GM18505 (cell line): ENCODE results near the gene TRIM47.

Experiments used
- ATAC-seq: cut with Tn5 transposase; IDR thresholded peaks from one replicate; pipeline ENCODE4 v1.9.1; 2021; ENCODE audit not compliant: unreplicated experiment
- POLR2A ChIP-seq: IDR thresholded peaks from 4 replicates; pipeline ENCODE4 v1.6.1; 2011; ENCODE audit warnings: borderline replicate concordance; ENCODE audit not compliant: insufficient read depth, insufficient read length; ENCODE audit errors: extremely low read depth

TRIM47 gene, protein sequence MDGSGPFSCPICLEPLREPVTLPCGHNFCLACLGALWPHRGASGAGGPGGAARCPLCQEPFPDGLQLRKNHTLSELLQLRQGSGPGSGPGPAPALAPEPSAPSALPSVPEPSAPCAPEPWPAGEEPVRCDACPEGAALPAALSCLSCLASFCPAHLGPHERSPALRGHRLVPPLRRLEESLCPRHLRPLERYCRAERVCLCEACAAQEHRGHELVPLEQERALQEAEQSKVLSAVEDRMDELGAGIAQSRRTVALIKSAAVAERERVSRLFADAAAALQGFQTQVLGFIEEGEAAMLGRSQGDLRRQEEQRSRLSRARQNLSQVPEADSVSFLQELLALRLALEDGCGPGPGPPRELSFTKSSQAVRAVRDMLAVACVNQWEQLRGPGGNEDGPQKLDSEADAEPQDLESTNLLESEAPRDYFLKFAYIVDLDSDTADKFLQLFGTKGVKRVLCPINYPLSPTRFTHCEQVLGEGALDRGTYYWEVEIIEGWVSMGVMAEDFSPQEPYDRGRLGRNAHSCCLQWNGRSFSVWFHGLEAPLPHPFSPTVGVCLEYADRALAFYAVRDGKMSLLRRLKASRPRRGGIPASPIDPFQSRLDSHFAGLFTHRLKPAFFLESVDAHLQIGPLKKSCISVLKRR

DNA sequence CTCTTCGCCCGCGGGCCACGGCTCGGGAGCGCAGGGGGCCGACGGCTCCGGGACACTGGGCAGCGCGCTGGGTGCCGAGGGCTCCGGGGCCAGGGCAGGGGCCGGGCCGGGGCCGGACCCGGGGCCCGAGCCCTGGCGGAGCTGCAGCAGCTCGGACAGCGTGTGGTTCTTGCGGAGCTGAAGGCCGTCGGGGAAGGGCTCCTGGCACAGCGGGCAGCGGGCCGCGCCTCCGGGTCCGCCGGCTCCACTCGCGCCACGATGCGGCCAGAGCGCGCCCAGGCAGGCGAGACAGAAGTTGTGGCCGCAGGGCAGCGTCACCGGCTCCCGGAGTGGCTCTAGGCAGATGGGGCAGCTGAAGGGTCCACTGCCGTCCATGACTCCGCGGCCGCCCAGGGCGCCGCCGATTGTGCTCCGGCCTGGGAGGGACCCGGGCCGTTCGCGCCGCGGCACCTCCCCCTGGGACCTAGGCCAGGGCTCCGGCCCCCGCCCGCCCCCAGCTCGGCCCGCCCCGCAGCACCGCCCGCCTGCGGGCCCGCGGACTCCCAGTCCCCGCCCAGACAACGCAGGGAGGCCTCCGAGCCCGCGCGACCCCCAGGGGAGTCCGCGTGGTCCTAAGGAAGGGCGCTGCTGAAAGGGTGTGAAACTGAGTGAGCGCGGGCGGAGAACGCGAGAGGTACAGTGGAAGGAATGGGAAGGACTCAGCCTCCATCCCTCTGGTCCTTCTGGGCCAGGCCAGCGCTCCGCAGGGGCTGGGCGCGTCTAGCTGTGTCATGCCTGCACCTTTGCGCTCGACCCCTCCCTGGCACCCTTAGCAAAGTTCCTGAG lies at the start of gene TRIM47:
TRIM47 (minus strand) TSS at position 408 of the 825 bp plus-strand sequence; CDS start at position 375, 33 bp downstream.
- ATAC-seq = peak; percentile 26
- peak; percentile 33 for TF ChIP-seq POLR2A

DNA sequence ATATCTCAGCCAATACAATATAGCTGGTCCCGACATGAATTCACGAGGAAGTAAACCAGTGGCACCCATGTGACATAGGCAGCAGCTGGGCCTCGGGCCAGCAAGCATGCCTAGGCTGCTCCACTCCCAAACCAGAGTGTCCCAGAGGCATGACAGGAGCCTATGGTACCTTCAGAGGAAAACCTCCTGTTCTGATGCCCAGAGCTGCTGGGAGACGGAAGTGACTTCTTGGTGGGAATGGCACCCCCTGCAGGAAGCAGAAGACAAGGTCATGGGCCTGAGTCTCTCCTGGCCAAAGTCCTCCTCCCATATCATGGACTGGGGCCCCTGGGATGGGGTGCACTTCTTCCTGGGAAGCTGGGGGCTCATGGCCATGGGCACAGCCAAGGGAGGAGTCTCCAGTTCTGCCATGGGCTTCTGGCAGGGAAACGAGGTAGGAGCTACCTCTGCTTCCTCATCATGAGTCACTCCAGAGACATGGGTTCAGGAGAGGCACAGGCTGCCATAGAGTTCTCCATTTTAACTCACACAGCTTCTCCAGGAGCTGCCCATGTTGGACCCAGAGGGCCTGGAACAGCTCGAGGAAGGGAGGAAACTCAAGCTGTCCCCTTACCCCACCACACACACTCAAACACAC lies 49.0 kb upstream of the TRIM47 start:
- ATAC-seq = no peak
- TF ChIP-seq POLR2A = no peak

DNA sequence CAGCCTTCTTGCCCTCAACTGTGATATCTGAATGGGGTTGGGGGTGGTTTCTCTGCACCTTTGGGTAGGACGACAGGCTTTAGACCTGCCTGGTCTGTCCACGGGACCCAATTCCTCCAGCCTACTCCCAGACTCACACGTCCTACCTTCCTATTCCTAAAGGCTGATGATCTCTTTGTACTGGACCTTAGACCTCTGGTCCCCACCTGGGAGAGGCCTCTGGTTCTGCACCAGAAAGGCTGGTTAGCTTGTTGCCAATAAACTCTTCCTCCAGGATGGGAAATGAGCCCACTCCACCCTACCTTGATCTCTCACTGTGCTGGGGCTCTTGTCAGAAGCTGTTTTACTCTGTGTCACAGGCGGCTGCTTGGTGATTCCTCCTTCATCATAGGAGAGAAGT lies 48.1 kb upstream of the TRIM47 start:
- TF ChIP-seq POLR2A = no peak
- ATAC-seq = no peak

DNA sequence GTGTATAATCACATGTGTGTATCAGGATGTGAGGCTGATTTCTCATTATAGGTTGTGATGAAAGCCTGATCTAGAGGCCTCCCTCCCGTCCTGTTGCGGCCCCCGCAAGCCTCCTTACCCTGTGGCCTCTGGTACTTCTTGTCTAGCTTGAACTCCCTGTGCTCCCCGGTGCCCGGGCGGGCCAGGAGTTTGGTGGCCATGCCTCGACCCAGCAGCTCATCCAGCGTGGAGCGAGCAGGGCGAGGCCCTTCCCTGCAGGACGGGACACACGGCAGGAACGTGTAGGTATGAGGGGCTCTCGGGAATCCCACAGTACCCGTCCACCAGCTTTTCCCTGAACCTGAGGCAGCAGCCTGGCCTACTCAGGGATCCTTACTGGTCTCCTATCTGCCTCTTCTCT lies 47.5 kb upstream of the TRIM47 start:
- ATAC-seq = no peak
- no peak for TF ChIP-seq POLR2A

DNA sequence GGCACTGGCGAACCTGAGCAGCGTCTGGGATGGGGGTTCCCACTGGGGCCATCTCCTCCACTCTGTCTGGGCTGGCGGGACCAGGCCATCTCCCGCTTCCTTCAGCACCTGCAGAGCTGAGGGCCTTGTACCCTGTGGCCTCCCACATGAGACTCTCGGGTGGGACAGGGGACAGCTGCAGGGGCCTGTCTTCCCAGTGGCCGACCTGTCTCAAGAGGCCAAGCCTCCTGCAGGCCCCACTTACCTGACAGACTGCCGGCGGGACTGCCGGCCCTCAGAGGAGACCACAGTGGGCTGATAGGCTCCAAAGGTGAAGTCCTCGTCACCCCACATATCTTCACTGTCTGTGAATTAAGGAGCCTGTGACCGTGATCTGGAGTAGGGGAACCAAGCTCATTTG lies 46.7 kb upstream of the TRIM47 start:
- ATAC-seq = no peak
- TF ChIP-seq POLR2A = no peak

DNA sequence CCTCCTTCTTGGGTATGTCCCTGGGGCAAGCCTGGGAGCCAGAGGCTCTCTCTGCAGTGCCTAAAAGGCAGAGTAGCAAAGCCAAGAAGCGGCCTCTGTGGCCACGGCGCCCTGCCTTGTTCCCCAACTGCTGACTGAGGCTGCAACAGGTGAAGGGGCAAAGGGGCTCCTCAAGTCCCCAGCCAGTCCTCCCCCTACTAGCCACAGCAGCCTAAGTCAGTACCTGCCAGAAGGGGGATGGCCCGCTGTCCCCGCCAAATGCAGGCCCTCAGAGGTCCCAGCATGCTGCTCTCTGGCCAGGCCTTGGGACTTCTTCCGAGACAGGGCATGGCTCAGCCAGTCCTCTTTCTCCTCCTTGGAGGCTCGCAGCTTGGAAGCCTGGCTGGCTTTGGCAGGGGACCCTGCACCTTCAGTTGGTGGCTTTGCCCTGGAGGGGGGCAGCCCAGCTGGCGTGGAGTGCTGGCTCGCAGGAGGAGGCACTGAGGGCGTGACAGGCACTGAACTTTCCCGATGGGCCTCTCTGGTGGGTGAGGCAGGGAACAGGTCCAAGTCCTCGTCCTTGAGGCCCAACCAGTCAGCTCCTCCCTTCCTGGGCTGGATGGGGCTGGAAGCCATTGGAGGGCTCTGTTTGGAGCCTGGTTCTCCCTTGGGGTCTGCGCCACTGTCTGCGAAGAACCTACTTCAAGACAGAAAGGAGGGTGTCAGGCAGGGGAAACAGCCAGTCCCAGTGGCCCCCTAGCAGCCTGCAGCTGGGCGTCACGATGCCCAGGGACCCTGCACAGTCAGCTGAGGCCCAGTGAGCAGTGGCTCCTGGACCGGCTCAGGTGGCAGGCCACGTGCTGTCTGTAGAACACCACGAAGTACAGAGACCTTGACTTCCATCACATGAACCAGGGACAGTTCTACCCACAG lies 44.8 kb upstream of the TRIM47 start:
- ATAC-seq = no peak

DNA sequence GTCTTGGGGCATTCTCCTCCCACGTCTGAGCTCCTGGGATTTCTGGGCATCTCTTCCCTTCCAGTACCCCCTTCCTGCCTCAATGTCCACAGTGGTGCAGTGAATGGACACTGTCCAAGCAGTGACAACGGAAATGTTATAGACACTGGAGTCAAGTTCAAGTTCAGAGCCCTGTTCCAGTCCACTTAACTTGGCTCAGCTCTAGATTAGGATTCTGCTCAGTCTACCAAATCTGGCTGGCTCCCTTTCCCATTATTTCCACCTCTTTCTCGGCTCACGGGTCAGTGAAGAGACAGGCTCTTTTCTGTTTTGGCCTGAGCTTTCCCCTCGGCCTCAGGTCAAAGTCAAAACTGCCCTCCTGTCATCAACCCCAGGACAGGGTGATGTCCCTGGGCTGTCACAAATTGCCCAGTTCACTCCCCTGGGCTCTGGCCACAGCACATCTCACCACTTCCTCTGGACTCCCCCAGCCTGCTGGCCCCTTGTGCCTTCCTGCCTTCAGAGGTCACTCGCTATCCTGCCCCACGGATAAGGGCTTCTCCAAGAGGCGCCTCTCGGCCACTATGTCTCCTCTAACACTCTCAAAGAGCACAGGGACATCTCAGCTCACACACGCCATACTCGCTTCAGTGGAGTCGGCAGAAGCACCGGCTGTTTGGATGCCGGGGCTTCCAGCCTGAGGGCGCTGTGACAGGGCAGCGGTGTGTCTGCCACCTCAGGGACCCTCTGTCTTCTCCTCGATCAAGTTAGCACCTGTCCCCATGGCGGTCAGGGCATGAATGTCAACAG lies 44.0 kb upstream of the TRIM47 start:
- no peak for ATAC-seq
- no peak for TF ChIP-seq POLR2A

More for the DNA sequence above, 44.8 kb upstream of the TRIM47 start:
- no peak for TF ChIP-seq POLR2A

DNA sequence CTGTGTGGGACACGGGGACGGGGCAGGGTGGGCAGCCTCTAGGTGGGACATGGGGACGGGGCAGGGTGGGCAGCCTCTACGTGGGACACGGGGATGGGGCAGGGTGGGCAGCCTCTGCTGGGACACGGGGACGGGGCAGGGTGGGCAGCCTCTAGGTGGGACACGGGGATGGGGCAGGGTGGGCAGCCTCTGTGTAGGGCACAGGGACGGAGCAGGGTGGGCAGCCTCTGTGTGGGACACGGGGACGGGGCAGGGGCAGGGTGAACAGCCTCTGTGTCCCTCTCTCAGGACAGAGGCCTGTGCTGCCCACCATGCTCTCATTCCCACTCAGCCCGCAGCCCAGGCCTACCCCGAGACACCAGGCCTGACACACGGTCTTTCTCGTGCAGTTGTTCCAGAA lies 43.2 kb upstream of the TRIM47 start:
- TF ChIP-seq POLR2A = no peak
- no peak for ATAC-seq

DNA sequence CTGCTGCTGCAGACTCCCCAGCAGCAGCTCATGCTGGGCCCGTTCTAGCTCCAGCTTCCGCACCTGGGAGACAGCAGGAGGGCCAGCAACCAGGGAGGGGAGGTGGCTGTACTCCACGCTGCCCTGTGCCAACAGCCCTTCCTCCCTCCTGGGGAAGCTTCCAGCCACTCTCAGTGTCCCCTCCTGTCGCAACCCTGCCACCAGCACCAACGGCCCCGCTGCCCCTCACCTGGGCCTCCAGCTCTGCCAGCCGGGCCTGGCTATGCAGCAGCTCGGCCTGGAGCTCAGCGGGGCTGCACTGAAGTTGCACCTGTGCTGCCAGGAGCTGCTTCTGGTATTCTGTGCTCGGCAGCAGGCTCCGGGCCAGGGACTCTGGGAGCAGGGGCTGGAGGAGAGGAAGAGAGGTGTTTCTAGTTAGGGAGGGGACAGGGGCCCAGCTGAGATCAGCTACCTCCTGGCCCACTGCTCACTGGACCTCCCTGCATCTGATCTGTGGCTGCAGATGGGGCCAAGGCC lies 41.7 kb upstream of the TRIM47 start:
- no peak for TF ChIP-seq POLR2A
- ATAC-seq = no peak

DNA sequence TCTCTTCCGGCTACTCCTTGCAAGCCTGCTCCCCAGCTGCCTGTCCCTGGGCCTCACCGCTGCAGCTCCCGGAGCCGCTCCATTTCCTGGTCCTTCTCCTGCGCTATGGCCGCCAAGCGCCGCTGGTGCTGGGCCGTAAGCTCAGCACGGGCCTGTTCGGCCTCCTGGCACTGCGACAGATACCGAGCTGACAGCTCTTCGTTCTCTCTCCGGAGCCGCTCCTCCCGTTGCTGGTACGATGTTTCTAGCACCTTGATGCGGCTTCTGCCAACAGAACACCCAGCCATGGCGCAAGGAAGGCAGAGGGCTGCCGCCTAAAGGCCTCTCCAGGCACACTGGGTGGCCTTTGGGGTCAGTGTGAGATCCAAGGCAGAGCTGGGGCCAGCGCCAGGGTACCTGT lies 41.2 kb upstream of the TRIM47 start:
- no peak for ATAC-seq
- TF ChIP-seq POLR2A = no peak

DNA sequence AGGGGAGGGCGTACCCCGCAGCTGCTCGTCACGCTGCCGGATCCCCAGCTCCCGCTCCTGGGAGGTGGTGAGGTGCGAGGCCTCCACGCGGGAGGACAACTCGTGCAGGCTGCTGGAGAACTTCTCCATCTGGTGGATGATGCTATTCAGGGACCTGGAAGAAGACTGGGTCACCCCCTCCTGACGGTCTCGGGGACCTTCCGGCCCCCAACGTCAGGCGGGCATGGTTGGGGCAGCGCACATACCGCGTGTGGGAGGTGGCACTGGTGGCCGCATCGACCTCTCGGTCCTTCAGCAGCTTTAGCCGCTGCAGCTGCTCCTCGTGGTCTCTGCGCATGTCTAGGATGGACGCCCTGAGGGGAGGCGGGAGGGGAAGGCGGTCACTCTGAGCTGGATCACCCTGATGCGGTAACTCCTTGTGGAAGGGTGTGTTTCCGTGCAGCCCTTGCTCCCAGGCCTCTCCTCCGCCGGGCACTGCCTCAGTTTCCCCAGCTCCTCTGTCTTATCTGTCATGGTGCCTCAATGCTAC lies 39.6 kb upstream of the TRIM47 start:
- TF ChIP-seq POLR2A = no peak
- ATAC-seq = no peak
